Activated naive CD8-positive, alpha-beta T cell treated with anti-CD3 and anti-CD28 coated beads for 36 hours (primary cell): ENCODE results near the gene SYT9. TPM values are rescaled to one million over a fixed set of nuclear protein-coding genes. Genes with fewer than 3 reads are reported as not detected.

ENCODE experiments used
- total RNA-seq, 2 experiments: library from RNA; stranded (reverse); gene quantifications; one replicate each; pipeline ENCODE4 v1.2.3, GENCODE V29; 2021

SYT9 gene
- total RNA-seq, 2 experiments from 2014 or later = not detected

Other genes starting within 250 kb of the SYT9 start
- not detected for gene ZNF214, start 231.6 kb upstream of the SYT9 start, total RNA-seq
- gene NLRP14, start 231.4 kb upstream of the SYT9 start, total RNA-seq = under 1 TPM in 1 of 2 experiments, not detected in 1; 0.08 TPM
- gene RBMXL2, start 162.9 kb upstream of the SYT9 start, total RNA-seq = not detected
- gene OLFML1, start 233.6 kb downstream of the SYT9 start, total RNA-seq = not detected